8988T (cell line): Measurements from ENCODE around the gene HS6ST3.

Source experiments
- DNase-seq: peaks from one replicate; pipeline ENCODE4 v3.0.0; 2011

The HS6ST3 gene

DNA sequence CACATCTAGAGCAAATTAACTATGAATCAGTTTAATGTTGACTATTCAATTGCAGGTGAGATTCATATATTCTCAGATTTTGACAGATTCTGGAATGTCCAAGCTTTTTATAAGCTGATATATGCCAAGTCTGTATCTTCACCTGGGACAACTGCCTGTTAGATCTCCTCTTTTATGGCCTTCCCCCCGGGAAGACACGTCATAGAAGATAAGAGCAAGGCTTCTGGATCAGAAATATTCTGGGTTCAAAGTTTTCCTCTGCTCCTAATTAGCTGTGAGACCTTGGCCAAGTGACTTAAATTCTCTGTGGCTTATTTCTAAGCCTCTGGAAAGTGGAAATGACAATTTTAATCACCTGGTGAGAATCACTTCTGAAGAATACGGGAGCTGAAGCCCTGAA, 716.8 kb downstream of the HS6ST3 start:
- DNase-seq, result no peak

DNA sequence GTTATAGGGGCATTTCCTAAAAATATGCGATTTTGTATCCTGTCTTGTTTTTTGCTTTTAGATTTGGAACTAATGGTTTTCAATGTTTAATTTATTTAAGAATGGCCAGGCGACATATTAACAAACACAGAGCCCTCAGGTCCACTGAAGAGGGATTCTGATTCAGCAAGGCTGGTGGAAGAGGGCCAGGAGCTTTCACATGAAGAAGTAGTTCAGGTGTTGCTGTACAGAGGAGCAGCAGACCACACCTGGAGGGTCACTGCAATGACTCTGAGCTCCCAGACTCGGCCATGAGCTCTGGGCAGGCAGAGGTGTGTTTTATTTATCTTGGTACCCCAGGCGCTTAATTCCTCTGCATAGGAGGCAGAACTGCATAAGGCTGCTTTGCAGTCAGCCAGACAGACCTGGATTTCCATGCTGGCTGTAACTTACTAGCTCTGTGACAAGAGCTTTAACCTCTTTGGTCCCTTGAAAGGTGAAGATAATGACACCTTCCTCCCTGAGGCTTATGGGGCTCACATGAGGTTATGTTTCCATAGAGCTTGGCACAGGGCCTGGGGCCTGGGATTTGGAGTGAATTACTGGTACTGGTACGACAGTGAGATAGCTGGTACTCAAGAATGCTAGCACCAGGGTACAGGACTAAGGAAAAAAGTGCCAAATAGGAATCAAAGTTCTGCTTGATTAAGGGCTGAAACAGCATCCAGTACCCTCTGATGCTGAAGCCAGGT, 719.6 kb downstream of the HS6ST3 start:
- no peak for DNase-seq

DNA sequence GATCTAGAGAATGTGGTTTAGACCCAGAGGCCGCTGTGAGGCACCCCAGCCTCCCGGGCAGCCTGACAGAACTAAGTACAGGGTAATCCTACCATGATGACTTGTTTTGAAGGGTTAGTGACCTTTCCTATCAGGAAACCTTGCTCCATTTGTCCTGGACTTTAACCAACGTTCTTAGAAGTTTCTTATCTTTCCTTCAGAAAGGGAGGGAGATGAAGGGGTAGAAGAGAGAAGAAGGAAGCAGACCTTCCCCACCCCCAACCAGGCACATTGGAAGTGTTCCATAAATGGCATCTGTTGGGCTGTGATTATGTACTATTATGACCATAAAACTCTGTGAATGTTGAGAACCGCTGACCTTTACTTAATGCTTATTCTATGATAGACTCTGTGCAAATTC, 720.2 kb downstream of the HS6ST3 start:
- DNase-seq, result no peak

- no peak for DNase-seq
These were observed 721.1 kb downstream of the HS6ST3 start for GRCh38 chr13:96811049-96811448.

GRCh38 chr13:96816261-96816660, 726.4 kb downstream of the HS6ST3 start:
- DNase-seq, result no peak

DNA sequence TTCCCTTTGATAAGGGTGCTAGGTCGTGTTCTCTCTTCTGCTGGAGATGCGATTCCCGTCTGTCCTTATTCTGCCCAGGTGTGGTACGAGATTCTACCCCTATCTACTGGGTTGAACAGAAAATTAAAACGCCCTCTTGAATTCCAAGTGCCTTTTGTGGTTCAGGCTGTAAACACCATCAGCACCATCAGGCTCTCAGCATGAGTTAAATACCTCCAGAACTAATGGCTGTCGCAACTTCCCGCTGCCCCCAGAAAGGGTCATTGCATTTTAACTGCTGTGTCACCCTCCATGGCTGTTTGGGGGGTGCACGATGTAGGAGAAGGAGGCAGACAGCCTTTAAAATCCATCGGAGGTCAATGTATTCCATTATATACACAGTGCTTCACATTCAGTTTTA, 727.0 kb downstream of the HS6ST3 start:
- no peak for DNase-seq

GRCh38 chr13:96817336-96817941, 727.5 kb downstream of the HS6ST3 start:
- DNase-seq, result no peak

DNA sequence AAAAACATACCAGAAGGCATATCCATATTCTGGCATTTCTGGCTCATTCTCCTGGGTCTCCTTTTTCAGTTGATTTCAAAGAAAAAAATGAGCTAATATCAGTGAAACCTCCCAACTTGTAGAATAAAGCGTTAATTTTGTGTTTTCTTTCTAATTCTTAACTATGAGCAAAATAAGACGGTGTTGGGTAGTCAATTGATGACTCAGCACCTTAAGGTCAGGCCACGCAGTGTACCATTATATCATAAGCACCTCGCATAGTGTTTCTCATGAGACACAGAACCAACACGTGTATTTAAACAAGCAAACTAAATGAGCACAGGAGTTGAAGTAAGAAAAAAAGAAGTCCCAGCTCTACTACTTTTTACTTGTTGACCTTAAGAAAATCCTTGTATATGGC, 729.5 kb downstream of the HS6ST3 start:
- no peak for DNase-seq

GRCh38 chr13:96821381-96821780, 731.5 kb downstream of the HS6ST3 start:
- DNase-seq, result no peak

- no peak for DNase-seq
These were observed 732.1 kb downstream of the HS6ST3 start for GRCh38 chr13:96821971-96822370.

DNA sequence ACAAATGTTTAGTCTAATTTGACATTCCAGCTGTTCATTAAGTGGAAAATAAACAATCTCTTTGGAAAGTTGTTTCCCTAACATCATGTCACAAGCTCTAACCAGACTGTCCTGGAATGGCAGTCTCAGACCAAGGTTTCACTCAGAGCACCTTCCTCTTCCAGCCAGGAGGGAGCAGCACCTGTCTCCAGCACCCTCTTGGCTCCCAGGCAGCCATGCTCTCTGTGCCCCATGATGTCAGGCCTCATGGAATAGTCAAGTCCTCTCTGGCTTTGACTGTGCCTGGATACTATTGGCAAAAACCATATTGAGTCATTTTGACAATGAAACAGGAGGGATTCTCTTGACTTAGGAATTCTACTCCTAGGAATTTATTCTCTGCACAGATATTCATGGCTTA, 733.0 kb downstream of the HS6ST3 start:
- peak; percentile 28 for DNase-seq

- no peak for DNase-seq
These were observed 734.2 kb downstream of the HS6ST3 start for GRCh38 chr13:96824140-96824539.

DNA sequence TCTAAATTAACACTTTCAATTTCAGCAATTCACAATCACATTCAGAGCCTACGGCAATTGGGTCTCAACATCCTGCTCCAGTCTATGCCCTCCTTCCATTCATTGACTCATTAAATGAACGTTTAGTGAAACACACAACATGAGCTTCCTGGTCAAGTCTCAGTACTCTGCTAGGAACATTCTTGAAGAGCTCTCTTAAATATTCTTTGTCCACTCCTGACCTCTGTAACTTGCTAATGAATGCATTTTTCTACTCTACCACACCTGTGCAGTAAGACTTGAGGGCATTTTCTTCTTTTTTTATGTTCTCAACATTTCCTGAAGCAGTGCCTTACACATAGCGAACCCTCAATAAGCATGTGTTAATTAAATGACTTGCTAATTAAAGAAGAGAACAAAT, 735.7 kb downstream of the HS6ST3 start:
- no peak for DNase-seq

GRCh38 chr13:96834626-96835025, 744.7 kb downstream of the HS6ST3 start:
- DNase-seq, result no peak

DNA sequence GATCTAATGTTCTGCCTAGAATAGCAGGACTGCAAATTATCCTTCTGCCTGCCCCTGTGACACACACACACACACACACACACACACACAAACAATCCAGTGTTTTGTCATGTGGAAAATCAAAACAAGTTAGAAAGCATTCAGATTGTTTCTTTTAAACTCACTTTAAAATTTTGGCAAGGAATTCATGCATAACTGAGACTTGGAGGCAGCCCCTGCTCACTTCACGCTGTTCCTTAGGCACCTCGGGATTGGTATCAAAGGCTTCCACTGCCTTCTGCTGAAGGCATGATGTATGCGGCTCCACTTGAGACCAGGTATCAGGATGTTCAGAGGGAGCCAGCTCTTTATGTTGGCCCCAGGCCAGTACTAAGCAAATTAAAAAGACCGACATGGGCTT, 745.6 kb downstream of the HS6ST3 start:
- DNase-seq, result no peak

GRCh38 chr13:96836733-96837132, 746.8 kb downstream of the HS6ST3 start:
- DNase-seq, result no peak

GRCh38 chr13:96837809-96838208, 747.9 kb downstream of the HS6ST3 start:
- no peak for DNase-seq

DNA sequence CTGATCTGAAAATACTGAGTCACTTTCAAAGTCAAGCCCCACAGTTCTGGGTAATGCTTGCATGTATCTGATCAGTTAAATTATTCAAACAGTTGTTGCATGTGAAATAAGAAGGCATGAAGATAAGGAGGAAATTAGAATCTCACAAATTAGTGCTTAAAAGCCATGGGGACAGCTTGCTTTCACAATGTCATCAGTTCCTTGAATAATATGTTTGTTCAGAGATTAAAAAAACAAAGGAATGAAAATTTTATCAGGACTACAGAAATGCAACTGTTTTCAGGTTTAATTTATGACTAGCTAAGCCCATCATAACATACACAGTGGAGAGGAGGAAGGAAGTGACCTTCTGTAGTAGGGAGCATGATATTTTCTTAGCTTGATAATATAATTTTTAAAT, 754.3 kb downstream of the HS6ST3 start:
- DNase-seq, result no peak

DNA sequence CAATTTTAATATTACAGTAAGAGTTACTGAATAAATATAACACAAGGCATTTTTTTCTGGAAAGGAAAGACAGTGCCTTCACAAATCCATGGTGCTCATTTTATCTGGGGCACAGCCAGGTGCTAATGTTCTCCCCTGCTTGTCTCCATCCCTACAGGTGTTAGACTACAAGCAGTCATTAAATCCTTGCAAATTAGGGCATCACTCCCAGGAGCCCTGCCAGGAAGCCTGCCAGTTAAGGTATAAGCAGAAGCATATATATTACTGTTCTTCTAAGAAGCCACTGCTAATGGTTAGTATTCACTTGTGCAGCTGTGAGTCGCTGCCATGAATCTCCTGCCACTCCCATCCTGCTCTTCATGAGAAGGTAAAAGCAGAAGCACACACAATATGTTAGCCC, 754.7 kb downstream of the HS6ST3 start:
- DNase-seq, result no peak

DNA sequence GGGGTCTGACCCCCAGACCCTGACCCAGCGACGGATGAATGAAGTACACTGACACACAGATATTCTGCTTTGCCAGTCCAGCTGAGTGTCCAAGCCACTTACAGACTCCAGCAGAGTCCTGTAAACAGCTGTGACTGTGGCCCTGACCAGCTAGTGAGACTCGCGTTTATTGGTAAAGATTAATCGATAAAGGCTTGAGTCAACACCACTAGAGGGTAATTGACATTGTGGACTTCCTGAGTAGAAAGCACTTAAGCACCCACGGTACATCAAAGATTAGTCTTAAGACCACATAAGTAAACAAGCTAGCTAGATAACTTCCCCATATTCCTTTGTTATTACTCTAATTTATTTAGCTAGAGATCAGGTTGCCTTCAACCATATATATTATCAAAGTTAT, 758.4 kb downstream of the HS6ST3 start:
- DNase-seq, result no peak

DNA sequence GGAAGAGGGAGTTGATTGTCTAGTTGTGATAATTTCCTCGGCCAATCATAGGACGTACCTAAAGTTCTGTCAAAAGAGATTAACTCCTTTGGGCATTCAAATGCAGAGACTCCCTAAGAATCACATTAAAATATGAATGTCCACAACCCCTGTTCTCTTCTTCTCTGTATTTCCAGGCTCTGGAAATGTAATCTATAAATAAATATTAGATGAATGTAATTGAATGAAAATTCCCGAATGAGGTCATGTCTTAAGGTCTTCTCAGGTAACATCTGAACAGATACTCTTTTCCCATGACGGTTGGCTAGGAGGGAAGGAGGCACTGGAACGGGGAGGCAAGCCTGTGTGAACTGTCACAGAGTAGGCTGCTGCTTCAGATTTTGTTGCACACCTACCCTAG, 759.2 kb downstream of the HS6ST3 start:
- DNase-seq, result no peak

GRCh38 chr13:96850538-96851145, 760.7 kb downstream of the HS6ST3 start:
- DNase-seq, result no peak

DNA sequence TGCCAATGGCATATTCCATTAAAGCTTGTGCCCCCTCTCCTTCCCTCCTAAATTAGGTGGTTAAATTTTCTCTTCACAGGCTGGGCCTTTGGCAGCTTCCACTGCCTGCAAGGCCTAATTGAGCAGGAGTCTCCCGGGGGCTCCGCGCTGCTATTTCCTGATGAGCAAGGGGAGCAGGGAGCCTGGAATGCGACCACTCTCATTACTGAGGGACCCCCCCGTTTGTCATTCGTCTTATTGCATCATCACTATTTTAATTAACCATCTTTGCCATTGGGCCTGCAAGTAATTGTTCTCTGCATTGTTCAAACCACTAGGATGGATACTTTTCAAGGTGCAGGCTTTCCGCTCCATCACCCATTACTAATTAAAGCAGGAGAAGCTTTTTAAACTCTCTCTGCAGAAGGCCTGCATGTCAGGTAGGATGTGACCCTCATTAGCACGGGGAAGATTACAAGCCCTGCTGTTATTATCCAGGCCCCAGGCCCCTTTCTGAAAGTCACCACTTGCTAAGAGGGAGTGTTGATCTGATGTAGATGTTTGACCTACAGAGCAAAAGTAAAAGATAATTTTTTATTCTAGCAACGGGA, 762.0 kb downstream of the HS6ST3 start:
- DNase-seq, result no peak

- DNase-seq, result no peak
These were observed 768.4 kb downstream of the HS6ST3 start for GRCh38 chr13:96858133-96858826.
